Measurements from ENCODE around the gene SAMD8.
"Not testable (repeated sequence)": the region's sequence is repeated elsewhere in the genome, so short reads cannot be mapped to it uniquely, and the experiment has no call there.

Gene SAMD8

DNA sequence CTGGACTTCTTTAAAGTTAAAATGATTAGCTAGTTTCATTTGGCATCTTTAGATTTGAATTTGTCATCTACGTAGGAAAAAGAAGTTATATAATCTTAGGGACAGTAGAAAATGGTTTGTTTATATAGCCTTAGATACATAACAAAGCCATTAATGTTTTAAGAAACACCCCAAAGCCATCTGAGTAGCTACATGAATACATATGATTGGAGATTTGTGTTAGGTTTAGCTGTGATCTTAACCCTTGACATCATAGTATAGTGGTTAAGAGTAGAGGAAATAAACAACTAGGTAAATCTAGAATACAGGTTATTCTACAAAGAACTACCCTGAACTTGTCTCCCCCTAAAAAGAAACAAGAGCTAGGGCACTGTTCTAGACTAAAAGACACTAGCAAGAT, 18.1 kb downstream of the SAMD8 start:
- H3K4me3 ChIP-seq (ENCODE audit: low read length): no peak overlapping the region
- no peak for DNase-seq (ENCODE audit: low read depth)
- TF ChIP-seq CTCF (conservative IDR thresholded peaks at IDR 0.05; ENCODE audit: low read length): no peak

DNA sequence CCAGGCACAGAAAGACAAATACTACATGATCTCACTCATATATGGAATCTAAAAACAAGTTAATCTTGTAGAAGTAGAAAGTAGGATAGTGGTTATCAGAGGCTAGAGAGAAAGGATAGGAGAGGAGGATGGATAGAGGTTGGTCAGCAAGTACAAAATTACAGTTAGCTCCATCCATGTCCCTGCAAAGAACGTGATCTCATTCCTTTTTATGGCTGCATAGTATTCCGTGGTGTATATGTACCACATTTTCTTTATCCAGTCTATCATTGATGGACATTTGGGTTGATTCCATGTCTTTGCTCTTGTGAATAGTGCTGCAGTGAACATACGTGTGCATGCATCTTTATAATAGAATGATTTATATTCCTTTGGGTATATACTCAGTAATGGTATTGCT, 22.2 kb downstream of the SAMD8 start:
- DNase-seq (ENCODE audit: low read depth); H3K4me3 ChIP-seq (ENCODE audit: low read length): not testable (repeated sequence)

- no peak for TF ChIP-seq CTCF (conservative IDR thresholded peaks at IDR 0.05; ENCODE audit: low read length)
- H3K4me3 ChIP-seq (ENCODE audit: low read length): no peak overlapping the region
- no peak for DNase-seq (ENCODE audit: low read depth)
Measured at GRCh38 chr10:75136346-75136745, 24.9 kb downstream of the SAMD8 start.

DNA sequence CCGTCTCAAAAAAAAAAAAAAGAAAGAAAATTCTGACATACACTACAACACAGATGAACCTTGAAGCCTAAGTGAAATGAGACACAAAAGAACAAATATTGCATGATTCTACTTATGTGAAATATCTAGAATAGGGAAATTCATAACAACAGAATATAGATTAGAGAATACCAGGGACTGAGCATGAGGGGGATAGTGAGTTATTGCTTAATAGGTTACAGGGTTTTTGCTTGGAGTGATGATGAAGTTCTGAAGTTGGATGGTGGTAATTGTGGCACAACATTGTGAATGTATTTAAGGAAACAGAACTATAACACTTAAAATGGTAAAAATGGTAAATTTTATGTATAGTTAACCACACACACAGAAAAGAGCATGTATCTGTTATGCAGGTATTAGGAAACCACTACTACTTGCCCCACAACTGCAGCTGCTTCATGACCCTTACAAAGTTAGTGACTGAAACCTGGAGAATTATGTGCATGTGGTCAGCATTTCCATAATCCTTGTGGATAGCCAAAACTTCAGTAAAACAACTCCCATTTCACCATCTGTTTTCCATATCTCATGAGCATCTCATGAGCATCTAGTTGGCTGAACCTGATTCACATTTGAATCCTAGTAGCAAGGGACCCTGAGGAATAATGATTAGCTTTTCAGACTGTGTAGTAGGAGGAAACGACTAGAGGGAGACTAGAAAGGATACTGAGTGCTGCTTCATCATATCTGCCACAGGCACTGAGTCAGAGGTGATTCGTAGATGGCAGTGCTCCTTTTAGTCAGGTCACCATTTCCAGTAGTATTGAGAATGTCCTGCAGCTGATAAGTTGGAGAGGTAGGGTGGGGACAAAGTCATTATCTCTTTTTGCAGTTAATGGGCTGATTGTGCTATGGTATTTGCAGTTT, 26.3 kb downstream of the SAMD8 start:
- H3K4me3 ChIP-seq (ENCODE audit: low read length): no peak overlapping the region
- DNase-seq (ENCODE audit: low read depth): peak; percentile 86
- TF ChIP-seq CTCF (conservative IDR thresholded peaks at IDR 0.05; ENCODE audit: low read length): no peak

GRCh38 chr10:75140246-75140645, 28.8 kb downstream of the SAMD8 start:
- no peak overlapping the region for H3K4me3 ChIP-seq (ENCODE audit: low read length)
- no peak for TF ChIP-seq CTCF (conservative IDR thresholded peaks at IDR 0.05; ENCODE audit: low read length)
- no peak for DNase-seq (ENCODE audit: low read depth)

DNA sequence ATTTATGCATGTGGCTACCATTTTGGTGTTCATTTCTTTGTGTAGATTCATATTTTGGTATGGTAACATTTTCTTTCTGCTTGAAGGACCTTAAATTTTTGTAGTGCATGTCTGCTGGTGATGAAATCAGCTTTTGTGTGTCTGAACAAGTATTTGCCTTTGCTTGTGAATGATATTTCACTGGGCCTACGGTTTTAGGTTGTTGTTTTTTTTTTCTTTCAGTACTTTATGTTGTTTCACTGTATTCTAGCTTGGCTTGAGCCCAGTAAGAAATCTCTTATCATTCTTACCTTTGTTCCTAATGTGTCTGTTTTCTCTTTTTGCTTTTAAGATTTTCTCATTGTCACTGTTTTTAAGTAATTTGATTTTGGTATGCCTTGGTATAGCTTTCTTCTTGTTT, 31.9 kb downstream of the SAMD8 start:
- H3K4me3 ChIP-seq (ENCODE audit: low read length): no peak overlapping the region
- peak; percentile 50 for DNase-seq (ENCODE audit: low read depth)
- no peak for TF ChIP-seq CTCF (conservative IDR thresholded peaks at IDR 0.05; ENCODE audit: low read length)

DNA sequence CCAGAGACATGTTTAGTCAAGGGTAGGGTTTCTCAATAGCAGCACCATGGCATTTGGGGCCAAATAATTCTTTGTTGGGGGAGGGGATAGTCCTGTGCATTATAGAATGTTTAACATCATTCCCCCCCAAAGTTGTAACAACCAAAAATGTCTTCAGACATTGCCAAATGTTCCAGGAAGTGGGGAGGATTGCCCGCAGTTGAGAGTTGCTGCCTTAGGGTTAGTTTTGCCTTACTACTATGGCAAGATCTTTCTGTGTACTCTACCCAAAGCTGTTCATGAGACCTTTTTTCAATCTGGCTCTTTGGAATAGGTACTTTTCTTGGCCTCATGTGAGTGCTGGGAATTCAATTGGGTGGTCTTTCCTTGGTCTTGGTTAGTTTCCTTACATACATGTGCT, 34.1 kb downstream of the SAMD8 start:
- no peak overlapping the region for H3K4me3 ChIP-seq (ENCODE audit: low read length)
- TF ChIP-seq CTCF (conservative IDR thresholded peaks at IDR 0.05; ENCODE audit: low read length): no peak
- DNase-seq (ENCODE audit: low read depth): no peak

All from AG10803 (cell line).